Stimulated activated CD4-positive, alpha-beta T cell treated with anti-CD3 and anti-CD28 coated beads, TNF-alpha, amount 100 ng/mL, for 24 hours (primary cell): Measurements from ENCODE around the gene KCNIP4.

Experiments used
- DNase-seq, 3 experiments: peaks; one replicate each; pipeline ENCODE4 v3.0.0-alpha.2; 2020; ENCODE audit warnings: low read depth in 3 of 3

Gene KCNIP4

GRCh38 chr4:21692241-21692640, 256.3 kb downstream of the KCNIP4 start:
- DNase-seq, result no peak

- no peak for DNase-seq
These were observed 259.8 kb downstream of the KCNIP4 start for GRCh38 chr4:21688596-21689265.

- no peak for DNase-seq
These were observed 262.7 kb downstream of the KCNIP4 start for GRCh38 chr4:21685911-21686310.

GRCh38 chr4:21680326-21680898, 268.2 kb downstream of the KCNIP4 start:
- DNase-seq, result no peak

GRCh38 chr4:21678711-21679110, 269.9 kb downstream of the KCNIP4 start:
- no peak for DNase-seq

GRCh38 chr4:21677173-21677572, 271.4 kb downstream of the KCNIP4 start:
- DNase-seq, result no peak

GRCh38 chr4:21664355-21664754, 284.2 kb downstream of the KCNIP4 start:
- no peak for DNase-seq

- DNase-seq, result no peak
These were observed 291.7 kb downstream of the KCNIP4 start for GRCh38 chr4:21656832-21657231.

- no peak for DNase-seq
These were observed 293.5 kb downstream of the KCNIP4 start for GRCh38 chr4:21655031-21655430.

- DNase-seq, result no peak
These were observed 295.9 kb downstream of the KCNIP4 start for GRCh38 chr4:21652508-21653231.

- DNase-seq, result no peak
These were observed 299.0 kb downstream of the KCNIP4 start for GRCh38 chr4:21649391-21650090.

GRCh38 chr4:21645776-21646175, 302.8 kb downstream of the KCNIP4 start:
- DNase-seq, result no peak

GRCh38 chr4:21641696-21642095, 306.9 kb downstream of the KCNIP4 start:
- no peak for DNase-seq

- DNase-seq, result no peak
These were observed 310.3 kb downstream of the KCNIP4 start for GRCh38 chr4:21638171-21638725.

- DNase-seq, result no peak
These were observed 319.5 kb downstream of the KCNIP4 start for GRCh38 chr4:21628916-21629610.

- DNase-seq, result no peak
These were observed 320.4 kb downstream of the KCNIP4 start for GRCh38 chr4:21628116-21628670.

- no peak for DNase-seq
These were observed 323.1 kb downstream of the KCNIP4 start for GRCh38 chr4:21625447-21625846.

- DNase-seq, result no peak
These were observed 343.6 kb downstream of the KCNIP4 start for GRCh38 chr4:21605006-21605405.

- DNase-seq, result no peak
These were observed 352.1 kb downstream of the KCNIP4 start for GRCh38 chr4:21596521-21596920.

- DNase-seq, result no peak
These were observed 354.9 kb downstream of the KCNIP4 start for GRCh38 chr4:21593671-21594001.

GRCh38 chr4:21592970-21593670, 355.5 kb downstream of the KCNIP4 start:
- no peak for DNase-seq
